GM18951 (cell line): ENCODE results near the gene IPO7.
"Not testable (repeated sequence)": the region's sequence is repeated elsewhere in the genome, so short reads cannot be mapped to it uniquely, and the experiment has no call there.

Experiments
- POLR2A ChIP-seq: IDR thresholded peaks from 4 replicates; pipeline ENCODE4 v1.6.1; 2011; ENCODE audit warnings: mild to moderate bottlenecking; ENCODE audit not compliant: insufficient read length, insufficient read depth; ENCODE audit errors: extremely low read depth
- in situ Hi-C: fragments of 300-500 bp; cut with MboI; formaldehyde crosslinking; loops from one replicate; pipeline ENCODE4 v1.12.0; 2022; ENCODE audit warnings: low sequenced_read_pairs, mixed read lengths, inconsistent platforms; ENCODE audit not compliant: unreplicated experiment

IPO7 gene

DNA sequence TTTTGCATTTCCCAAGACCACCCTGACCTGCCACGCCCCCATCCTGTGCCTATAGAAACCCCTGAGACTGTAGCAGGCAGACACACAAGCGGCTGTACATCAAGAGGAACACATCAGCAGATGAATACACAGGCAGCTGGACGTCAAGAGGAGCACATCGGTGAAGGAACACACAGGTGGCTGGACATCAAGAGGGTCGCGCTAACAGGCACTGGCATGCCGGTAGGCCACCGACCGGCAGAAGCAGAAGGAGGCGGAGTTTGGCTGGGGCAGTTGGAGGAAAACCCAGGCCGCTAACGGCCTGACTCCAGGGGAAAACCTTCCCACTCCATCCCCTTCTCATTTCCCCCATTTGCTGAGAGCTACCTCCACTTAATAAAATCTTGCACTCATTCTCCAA, 5.4 kb upstream of the IPO7 start:
- in situ Hi-C loops: no loop called here
- TF ChIP-seq POLR2A: no peak

DNA sequence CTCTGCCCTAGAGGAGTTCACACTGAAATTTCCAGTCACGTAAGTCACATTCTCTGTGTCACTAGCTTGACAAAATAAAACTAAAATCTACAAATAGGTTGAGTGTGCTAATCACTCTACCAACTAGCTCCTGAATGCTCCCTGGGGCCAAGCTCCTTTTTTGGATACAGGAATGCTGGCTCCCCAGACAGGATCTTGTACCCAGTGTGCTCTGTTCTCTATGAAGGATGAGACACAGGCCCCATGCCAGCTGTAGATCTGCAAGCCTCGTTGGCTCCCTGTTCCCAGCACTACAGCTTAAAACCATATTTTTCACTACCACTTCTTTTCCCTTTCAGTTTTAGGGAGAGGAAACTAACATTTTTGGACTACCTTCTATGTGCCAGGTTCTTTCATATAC, 3.7 kb upstream of the IPO7 start:
- no peak for TF ChIP-seq POLR2A
- in situ Hi-C loops: no loop called here

DNA sequence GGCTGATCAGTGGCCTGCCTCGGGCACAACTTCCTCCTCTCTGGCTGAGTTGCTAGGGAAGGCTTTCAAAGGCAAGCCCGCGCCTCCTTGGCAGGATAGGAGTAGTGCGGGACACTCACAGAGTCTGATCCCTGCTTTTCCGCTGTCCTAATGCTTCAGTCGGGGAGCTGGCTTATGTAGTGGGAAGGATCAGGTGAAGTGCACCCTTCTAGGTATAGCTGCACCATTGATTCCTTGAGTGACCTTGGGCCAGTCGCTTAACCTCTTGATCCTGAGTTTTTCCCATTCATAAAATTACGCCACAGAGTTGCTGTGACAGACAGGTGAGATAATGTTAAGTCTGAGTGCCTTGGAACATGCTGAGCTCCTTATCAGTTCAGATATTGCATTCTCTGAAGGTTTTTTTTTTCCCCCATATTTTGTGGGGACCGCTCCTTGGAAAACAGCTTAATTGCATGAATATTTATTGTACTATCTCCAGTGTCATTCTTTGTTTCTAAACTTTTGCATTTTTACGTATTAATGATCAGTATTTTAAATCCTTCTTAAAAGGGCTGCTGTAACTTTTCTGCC, 961 bp downstream of the IPO7 start:
- no peak for TF ChIP-seq POLR2A
- in situ Hi-C loops: no loop called here

DNA sequence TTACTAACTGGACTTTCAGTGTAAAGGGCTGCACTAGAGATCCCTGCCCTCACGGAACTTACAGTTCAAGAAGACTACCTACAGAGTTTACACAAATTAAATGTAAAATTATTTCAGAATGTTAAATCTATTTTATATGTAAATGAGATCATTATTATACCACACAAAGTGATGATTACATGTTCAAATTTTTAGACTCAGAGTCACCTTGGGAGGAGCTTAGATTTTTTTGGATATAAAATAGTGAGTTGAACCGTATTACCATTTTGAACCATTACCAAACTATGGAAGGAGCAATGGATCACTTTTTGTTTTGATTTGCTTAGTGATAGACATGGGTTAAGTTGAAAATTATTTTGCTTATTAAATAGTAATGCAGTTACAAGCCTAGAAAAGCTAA, 1.6 kb downstream of the IPO7 start:
- in situ Hi-C loops: no loop called here
- TF ChIP-seq POLR2A: no peak

DNA sequence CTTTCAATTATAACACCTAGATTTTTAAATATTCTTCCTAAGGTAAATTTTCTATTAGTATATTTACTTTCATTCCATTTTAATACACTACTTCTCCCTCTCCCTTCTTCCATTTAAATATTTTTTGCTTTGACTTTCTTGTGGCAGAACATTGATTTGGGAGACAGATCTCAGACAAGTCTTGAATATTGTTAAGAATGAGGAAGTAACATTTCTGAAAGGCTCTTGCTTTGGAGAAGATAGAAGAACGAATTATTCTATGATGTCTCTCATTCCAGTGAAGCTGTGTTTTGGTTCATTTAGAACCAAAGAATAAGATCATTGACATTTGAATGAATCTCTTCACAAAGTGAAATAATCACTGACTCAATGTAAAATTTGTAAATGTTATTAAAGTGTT, 2.4 kb downstream of the IPO7 start:
- in situ Hi-C loops: no loop called here

DNA sequence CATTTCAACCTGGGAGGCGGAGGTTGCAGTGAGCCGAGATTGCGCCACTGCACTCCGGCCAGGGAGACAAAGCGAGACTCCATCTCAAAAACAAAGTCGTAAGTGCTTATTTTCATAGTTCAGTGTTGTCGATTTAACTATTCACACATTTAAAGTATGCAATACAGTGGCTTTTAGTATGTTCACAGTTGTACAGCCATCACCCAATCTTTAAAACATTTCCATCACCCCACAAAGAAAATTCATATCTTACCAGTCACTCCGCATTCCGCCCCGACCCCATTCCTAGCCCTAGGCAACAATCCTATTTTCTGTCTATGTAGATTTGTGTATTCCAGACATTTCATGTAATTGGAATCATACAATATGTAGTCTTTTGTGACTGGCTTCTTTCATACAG, 11.9 kb downstream of the IPO7 start:
- in situ Hi-C loops: no loop called here
- no peak for TF ChIP-seq POLR2A

More for the DNA sequence above, 2.4 kb downstream of the IPO7 start:
- TF ChIP-seq POLR2A: no peak

DNA sequence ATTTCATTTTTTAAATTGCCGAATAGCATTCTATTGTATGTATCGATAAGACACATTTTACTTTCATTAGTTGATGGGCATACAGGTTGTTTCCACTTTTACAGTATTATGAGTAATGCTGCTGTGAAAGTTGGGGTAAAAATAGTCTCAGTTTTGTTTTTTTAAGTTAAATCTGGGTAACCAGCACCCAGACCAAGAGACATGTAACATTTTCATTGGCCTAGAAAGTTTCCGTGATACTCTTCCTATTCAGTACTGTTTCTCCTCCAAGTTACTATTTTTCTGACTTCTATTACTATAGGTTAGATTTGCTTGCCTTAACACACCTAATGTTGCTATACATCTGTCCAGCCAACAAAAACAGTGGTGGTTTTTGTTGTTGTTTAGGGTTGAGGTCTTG, 12.3 kb downstream of the IPO7 start:
- TF ChIP-seq POLR2A: no peak
- in situ Hi-C loops: no loop called here

DNA sequence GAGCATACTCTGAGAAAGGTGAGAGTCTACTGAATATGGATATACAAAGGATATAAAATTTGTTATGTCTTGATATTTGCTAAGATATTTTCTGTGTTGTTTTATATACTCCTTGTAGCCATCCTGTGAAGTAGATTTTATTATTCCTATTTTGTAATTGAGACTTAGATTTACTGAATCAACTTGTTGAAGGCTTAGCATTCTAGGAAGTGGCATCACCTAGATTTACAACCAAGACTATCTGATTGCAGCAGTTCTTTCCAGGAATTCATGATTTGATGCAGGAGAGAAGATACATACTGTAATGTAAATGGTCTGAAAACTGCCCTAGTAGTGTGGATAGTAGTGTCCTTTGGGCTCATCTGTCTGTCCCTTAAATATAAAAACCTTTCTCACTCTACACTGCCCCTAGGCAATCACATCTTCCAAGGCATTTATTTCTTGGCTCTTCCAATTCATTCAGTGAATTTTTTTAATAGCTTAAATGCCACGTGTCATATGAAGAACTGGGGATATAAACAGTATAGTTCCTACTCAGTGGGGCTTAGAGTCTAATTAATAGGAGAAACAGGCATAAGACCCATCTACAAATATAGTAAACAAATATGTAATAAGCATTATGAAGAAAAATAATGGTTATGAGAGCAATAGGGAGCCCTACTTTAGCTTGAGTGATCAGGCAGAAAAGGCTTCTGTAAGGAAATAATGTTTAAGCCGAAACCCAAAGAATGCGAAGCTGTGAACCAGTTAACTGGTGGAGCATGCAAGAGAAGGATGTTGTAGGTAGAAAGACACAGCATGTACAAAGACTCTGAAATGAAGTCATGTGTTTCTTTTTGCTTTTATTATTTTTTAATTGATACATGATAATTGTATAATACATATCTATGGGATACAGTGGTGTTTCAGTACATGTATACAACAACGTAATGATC, 13.6 kb downstream of the IPO7 start:
- in situ Hi-C loops: no loop called here
- no peak for TF ChIP-seq POLR2A

DNA sequence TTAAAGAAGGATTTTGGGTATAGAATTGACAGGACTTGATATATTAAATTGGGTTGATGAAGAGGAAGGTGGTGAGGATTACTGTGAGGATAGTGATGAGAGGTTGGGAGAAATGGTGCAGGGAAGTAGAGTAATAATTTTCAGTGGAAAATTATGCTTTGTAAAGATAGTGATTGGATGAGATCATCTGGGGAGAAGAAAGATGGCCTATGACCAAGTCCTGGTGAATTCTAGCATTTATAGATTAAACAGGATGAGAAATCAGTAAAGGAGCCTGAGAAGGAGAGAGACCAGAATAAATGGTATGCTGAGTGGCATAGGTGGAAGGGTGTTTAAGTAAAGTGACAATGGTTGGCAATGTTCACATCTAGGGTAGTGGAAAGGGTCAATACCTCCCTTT, 15.0 kb downstream of the IPO7 start:
- TF ChIP-seq POLR2A: no peak
- in situ Hi-C loops: no loop called here

DNA sequence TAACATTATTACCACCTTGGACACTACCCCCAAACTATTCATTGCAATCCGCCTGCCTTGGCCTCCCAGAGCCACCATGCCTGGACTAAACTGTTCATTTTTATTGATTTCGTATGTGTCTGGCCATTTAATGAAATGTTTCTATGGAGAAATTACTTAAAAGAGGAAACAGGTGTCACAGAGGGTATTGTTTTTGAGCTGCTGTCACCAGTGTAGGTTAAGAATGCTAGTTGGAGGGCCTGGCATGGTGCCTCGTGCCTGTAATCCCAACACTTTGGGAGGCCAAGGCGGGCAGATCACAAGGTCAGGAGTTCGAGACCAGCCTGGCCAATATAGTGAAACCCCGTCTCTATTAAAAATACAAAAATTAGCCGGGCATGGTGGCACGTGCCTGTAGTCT, 17.4 kb downstream of the IPO7 start:
- in situ Hi-C loops: not testable (repeated sequence)

DNA sequence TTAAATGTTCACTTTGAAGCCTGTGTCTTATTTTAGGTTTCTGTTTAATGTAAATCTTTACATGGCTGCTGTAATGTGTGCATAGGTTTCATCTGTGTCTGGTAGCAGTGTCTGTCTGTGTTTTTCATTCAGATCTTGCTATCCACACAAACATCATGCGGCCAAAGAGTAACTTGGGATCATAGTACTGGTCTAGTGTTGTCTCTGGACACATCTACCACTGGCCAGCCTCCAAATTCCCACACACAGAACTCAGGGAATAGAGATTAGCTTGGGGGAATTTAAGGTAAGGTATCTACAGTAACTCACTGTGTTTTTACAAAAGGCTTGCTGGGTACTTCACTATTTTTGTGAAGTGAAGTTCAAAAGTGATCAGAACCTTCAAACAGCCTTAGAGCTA, 44.3 kb downstream of the IPO7 start:
- in situ Hi-C loops: no loop called here
- TF ChIP-seq POLR2A: no peak

DNA sequence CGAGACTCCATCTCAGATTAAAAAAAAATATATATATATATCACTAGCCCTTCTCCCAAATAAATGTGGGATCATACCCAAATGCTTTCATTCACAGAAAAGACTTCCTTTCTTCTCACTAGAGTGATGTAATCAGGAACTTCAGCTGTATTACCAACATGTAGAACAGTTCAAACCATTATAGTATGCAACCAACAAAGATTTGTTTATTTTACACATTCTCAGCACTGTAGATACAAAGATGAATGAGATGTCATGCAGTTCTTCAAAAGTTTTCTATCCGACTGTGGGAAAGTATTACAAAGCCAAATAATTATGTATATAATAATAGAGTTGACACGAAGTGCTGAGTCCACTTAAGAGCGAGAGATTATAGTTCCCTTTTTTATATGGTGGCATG, 54.2 kb downstream of the IPO7 start:
- TF ChIP-seq POLR2A: no peak
- in situ Hi-C loops: no loop called here

DNA sequence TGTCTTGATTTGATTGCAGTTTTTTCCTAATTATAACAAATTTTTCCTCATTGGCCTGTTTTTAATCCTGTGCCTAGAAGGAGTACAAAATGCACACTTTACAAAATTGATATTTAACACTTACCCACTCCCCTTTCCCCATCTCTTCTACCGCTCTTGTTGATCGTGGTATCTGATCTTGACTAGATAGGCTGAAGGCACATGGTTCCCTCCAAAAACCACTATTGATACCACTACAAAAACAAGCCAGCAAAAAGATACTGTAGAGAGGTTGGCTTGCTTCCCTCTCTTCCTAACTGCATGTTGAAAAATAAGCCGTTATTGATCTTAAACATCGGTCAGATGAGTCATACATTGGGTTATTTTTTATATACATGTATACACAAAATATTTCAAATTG, 61.8 kb downstream of the IPO7 start:
- no peak for TF ChIP-seq POLR2A
- in situ Hi-C loops: no loop called here

DNA sequence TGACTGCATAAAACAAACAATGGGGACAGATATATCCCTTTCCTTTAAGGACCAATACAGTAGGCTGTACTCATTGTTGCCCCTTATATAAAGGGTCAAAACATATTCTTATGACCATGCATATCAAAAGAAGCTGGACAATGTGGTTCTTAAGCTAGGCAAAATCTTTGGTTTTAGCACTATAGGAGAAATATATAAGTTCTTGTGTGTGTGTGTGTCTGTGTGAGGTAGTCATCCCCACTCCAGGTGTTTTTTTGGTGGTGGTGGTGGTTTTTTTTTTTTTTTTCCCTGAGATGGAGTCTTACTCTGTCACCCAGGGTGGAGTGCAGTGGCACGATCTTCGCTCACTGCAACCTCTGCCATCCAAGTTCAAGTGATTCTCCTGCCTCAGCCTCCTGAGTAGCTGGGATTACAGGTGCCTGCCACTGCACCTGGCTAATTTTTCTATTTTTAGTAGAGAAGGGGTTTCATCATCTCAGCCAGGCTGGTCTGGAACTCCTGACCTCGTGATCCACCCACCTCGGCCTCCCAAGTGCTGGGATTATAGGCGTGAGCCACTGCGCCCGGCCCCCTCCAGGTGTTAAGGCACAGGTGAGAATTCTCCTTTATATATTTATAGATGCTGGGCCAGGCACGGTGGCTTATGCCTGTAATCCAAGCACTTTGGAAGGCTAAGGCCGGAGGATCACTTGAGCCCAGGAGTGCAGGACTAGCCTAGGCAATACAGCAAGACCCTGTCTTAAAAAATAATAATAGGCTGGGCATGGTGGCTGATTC, 64.3 kb downstream of the IPO7 start:
- TF ChIP-seq POLR2A: no peak
- in situ Hi-C loops: no loop called here

DNA sequence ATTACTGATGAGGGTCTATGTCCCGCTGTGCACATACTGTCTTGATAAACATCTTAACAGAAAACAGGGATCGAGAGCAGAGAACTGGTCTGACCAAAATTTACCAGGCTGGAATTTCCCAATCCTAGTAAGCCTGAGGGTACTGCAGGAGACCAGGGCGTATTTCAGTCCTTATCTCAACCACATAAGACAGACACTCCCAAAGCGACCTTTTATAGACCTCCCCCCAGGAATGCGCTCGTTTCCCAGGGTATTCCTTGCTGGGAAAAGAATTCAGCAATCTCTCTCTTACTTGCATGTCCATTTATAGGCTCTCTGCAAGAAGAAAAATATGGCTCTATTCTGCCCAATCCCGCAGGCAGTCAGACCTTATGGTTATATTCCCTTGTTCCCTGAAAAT, 67.6 kb downstream of the IPO7 start:
- in situ Hi-C loops: not testable (repeated sequence)
